Ovary (tissue), 9 donors: ENCODE data around the gene SLC16A10. TPM values are rescaled to one million over a fixed set of nuclear protein-coding genes. Genes with fewer than 3 reads are reported as not detected.

Source experiments
- DNase-seq, 5 donors: peaks; one replicate each; pipeline ENCODE4 v3.0.0-alpha.2; 2019 to 2020
- H3K27ac ChIP-seq, 2 donors: fragments of 200-600 bp; one replicate each; pipeline versions ENCODE4 v1.5.1 to v1.8.0; 2019 to 2022
- H3K27me3 ChIP-seq: fragments of 200-600 bp; one replicate; pipeline ENCODE4 v1.8.0; 2022
- H3K36me3 ChIP-seq: fragments of 200-600 bp; sonication (generic); one replicate; pipeline ENCODE4 v1.5.1; 2019
- H3K4me1 ChIP-seq: one replicate; pipeline ENCODE4 v1.8.1; 2013; ENCODE audit warnings: mild to moderate bottlenecking, moderate library complexity; ENCODE audit not compliant: insufficient read depth
- H3K4me3 ChIP-seq: fragments of 200-600 bp; sonication (generic); one replicate; pipeline ENCODE4 v1.5.1; 2017
- H3K9me3 ChIP-seq, 2 donors: fragments of 200-600 bp in 1 of 2; sonication (generic) in 1 of 2; one replicate each; pipeline versions ENCODE4 v1.5.1 to v1.8.1; 2013 to 2019; ENCODE audit warnings: mild to moderate bottlenecking in 1 of 2, moderate library complexity in 1 of 2
- CTCF ChIP-seq, 3 donors: fragments of 450-650 bp in 2 of 3; fragments of 200-600 bp in 1 of 3; IDR thresholded peaks; one replicate each; pipeline versions ENCODE4 v1.5.1 to v1.8.0; 2016 to 2022; ENCODE audit warnings: antibody characterized with exemption in 3 of 3, mild to moderate bottlenecking in 1 of 3
- EP300 ChIP-seq: sonication (generic); formaldehyde crosslinking; IDR thresholded peaks from one replicate; pipeline ENCODE4 v1.6.1; 2017; ENCODE audit warnings: antibody characterized with exemption
- POLR2A ChIP-seq: fragments of 450-650 bp; IDR thresholded peaks from one replicate; pipeline ENCODE4 v1.6.1; 2017; ENCODE audit warnings: antibody characterized with exemption, mild to moderate bottlenecking, moderate library complexity
- WGBS, 3 donors: extraction: QIAGEN DNeasy Blood & Tissue Kit in 1 of 3; methylation state at CpG; one replicate each; pipeline versions ENCODE4 v1.1.5 to v1.1.7; 2013 to 2017; 5-methylcytosine and 5-hydroxymethylcytosine counted together
- intact Hi-C, 4 donors: fragments of 100-400 bp; cut with DNase I; formaldehyde crosslinking; loops; one replicate each; pipeline versions ENCODE4 v1.11.0 to v1.15.1; 2022 to 2023
- polyA plus RNA-seq, 2 donors: library from polyadenylated mRNA; stranded (reverse); fragments of 200-250 nt in 1 of 2; fragments of 350-450 nt in 1 of 2; fragmentation: Illumina TruSeq in 1 of 2; extraction: RNeasy Lipid Tissue Mini Kit (QIAGEN cat#74804) in 1 of 2; gene quantifications; one replicate each; pipeline ENCODE4 v1.2.3, GENCODE V29; 2013 to 2014
- total RNA-seq, 7 donors: library from RNA; depleted of rRNA in 2 of 7; stranded (reverse); fragments of >200 nt in 2 of 7; fragmentation: NEBNext Ultra II Directional in 3 of 7; extraction: Animal tissue kit (Norgen Biotek cat#: 25700) in 3 of 7; gene quantifications; one replicate each; pipeline versions ENCODE4 v1.1.0 to v1.2.4, GENCODE V29; 2016 to 2023
- donor health status: DM: no; HTN: no; CAD: no; lungs with moderate emphysema.
- donor health status: DM: no; HTN: no; CAD: no.
- donor health status: Bipolar disorder and iron deficiency.
- donor health status: DM: yes; HTN: yes; CAD: no.
- donor health status: DM: no; HTN: no; CAD: no.
- donor health status: DM: yes; HTN: yes; CAD: no.

The SLC16A10 gene
- total and polyA plus RNA-seq, 9 donors = 0.80 to 10.8 (median 4.0) TPM

- WGBS, 3 donors = 72 to 78% (median 74%) methylated on average over 1 of the region's 1 CpG
- Histone ChIP-seq H3K27me3 (no peaks in the 10 kb centered on the region), H3K27ac (no peak overlapping the region), H3K4me3 (no peak overlapping the region), H3K4me1 (no peaks in the 10 kb centered on the region), H3K9me3 (no peaks in the 10 kb centered on the region), H3K36me3 (no peaks in the 10 kb centered on the region)
- intact Hi-C loops = no loop called here
- no peak for DNase-seq
- no peak for TF ChIP-seq POLR2A
- no peak for TF ChIP-seq CTCF (IDR thresholded peaks at IDR 0.05)
- no peak for TF ChIP-seq EP300
These were observed 133.2 kb downstream of the SLC16A10 start for GRCh38 chr6:111220383-111221031.

GRCh38 chr6:111221804-111222203 lies 134.5 kb downstream of the SLC16A10 start:
- DNase-seq = no peak
- H3K9me3 ChIP-seq = no peaks in the 10 kb centered on the region
- no peaks in the 10 kb centered on the region for H3K27me3 ChIP-seq
- H3K4me1 ChIP-seq = no peaks in the 10 kb centered on the region
- TF ChIP-seq POLR2A (no peak), CTCF (IDR thresholded peaks at IDR 0.05) (no peak), EP300 (no peak)
- H3K4me3 ChIP-seq = no peak overlapping the region
- no peaks in the 10 kb centered on the region for H3K36me3 ChIP-seq
- WGBS, 3 donors = 75 to 78% (median 78%) methylated on average over 4 of the region's 4 CpGs
- intact Hi-C loops = no loop called here
- H3K27ac ChIP-seq = no peak overlapping the region

- Histone ChIP-seq H3K9me3 (no peaks in the 10 kb centered on the region), H3K4me1 (no peaks in the 10 kb centered on the region), H3K27me3 (no peaks in the 10 kb centered on the region), H3K27ac (no peak overlapping the region), H3K4me3 (no peak overlapping the region), H3K36me3 (no peaks in the 10 kb centered on the region)
- WGBS, 3 donors = 0 to 1% (median 0%) methylated on average over 1 of the region's 1 CpG
- TF ChIP-seq POLR2A = no peak
- TF ChIP-seq EP300 = no peak
- TF ChIP-seq CTCF (IDR thresholded peaks at IDR 0.05) = no peak
- no peak for DNase-seq
- intact Hi-C loops = no loop called here
These were observed 135.0 kb downstream of the SLC16A10 start for GRCh38 chr6:111222341-111222740.

- intact Hi-C loops = no loop called here
- no peak for DNase-seq
- no peak for TF ChIP-seq CTCF (IDR thresholded peaks at IDR 0.05)
- no peak for TF ChIP-seq POLR2A
- Histone ChIP-seq H3K9me3 (no peaks in the 10 kb centered on the region), H3K36me3 (no peaks in the 10 kb centered on the region), H3K4me1 (no peaks in the 10 kb centered on the region), H3K4me3 (no peak overlapping the region), H3K27me3 (no peaks in the 10 kb centered on the region), H3K27ac (no peak overlapping the region)
- WGBS, 3 donors = 84 to 89% (median 86%) methylated on average over 2 of the region's 2 CpGs
These were observed 140.8 kb downstream of the SLC16A10 start for GRCh38 chr6:111228094-111228493.
